CD4-positive, alpha-beta T cell treated with Interleukin-17A for 1 hour (primary cell): ENCODE results near the gene BBX.
A peak's percentile ranks its signal among the peaks of the same experiment; 100 is the strongest.
"Not testable (repeated sequence)": the region's sequence is repeated elsewhere in the genome, so short reads cannot be mapped to it uniquely, and the experiment has no call there.

Experiments
- DNase-seq: peaks from one replicate; pipeline ENCODE4 v3.0.0-alpha.2; 2020

BBX gene

GRCh38 chr3:107689355-107689754 lies 166.6 kb downstream of the BBX start:
- DNase-seq: no peak

GRCh38 chr3:107690522-107691138 lies 167.9 kb downstream of the BBX start:
- peak; percentile 62 for DNase-seq

GRCh38 chr3:107691984-107692383 lies 169.2 kb downstream of the BBX start:
- not testable (repeated sequence) for DNase-seq

GRCh38 chr3:107697348-107697747 lies 174.6 kb downstream of the BBX start:
- DNase-seq: not testable (repeated sequence)

GRCh38 chr3:107697855-107698254 lies 175.1 kb downstream of the BBX start:
- DNase-seq: peak; percentile 13

GRCh38 chr3:107699682-107700081 lies 176.9 kb downstream of the BBX start:
- DNase-seq: no peak

- DNase-seq: no peak
Measured at GRCh38 chr3:107701299-107701698, 178.5 kb downstream of the BBX start.

GRCh38 chr3:107704477-107704876 lies 181.7 kb downstream of the BBX start:
- no peak for DNase-seq

GRCh38 chr3:107705046-107705445 lies 182.3 kb downstream of the BBX start:
- DNase-seq: no peak

- no peak for DNase-seq
Measured at GRCh38 chr3:107710851-107711250, 188.1 kb downstream of the BBX start.

GRCh38 chr3:107716734-107717133 lies 194.0 kb downstream of the BBX start:
- no peak for DNase-seq

GRCh38 chr3:107718547-107718946 lies 195.8 kb downstream of the BBX start:
- DNase-seq: no peak

- no peak for DNase-seq
Measured at GRCh38 chr3:107727102-107727501, 204.3 kb downstream of the BBX start.

GRCh38 chr3:107729686-107730085 lies 206.9 kb downstream of the BBX start:
- DNase-seq: no peak

- no peak for DNase-seq
Measured at GRCh38 chr3:107734317-107734716, 211.6 kb downstream of the BBX start.

- DNase-seq: no peak
Measured at GRCh38 chr3:107737914-107738313, 215.2 kb downstream of the BBX start.

- DNase-seq: no peak
Measured at GRCh38 chr3:107738486-107739183, 215.9 kb downstream of the BBX start.

GRCh38 chr3:107739227-107739626 lies 216.5 kb downstream of the BBX start:
- DNase-seq: no peak

GRCh38 chr3:107740992-107741896 lies 218.5 kb downstream of the BBX start:
- peak; percentile 31 for DNase-seq

GRCh38 chr3:107745354-107745753 lies 222.6 kb downstream of the BBX start:
- no peak for DNase-seq

GRCh38 chr3:107752202-107752990 lies 229.6 kb downstream of the BBX start:
- no peak for DNase-seq

GRCh38 chr3:107753494-107753893 lies 230.7 kb downstream of the BBX start:
- peak; percentile 21 for DNase-seq

- no peak for DNase-seq
Measured at GRCh38 chr3:107753976-107754375, 231.2 kb downstream of the BBX start.
